HCT116 (cell line): ENCODE data around the gene PXDN.

Source experiments
- CTCF ChIP-seq, 3 experiments: fragments of 200-600 bp in 1 of 3; sonication (generic) in 1 of 3; IDR thresholded peaks in 2 of 3; conservative IDR thresholded peaks in 1 of 3; 2 replicates each; pipeline ENCODE4 v1.5.1; 2012 to 2017; ENCODE audit warnings: low read depth in 2 of 3, low read length in 2 of 3, antibody characterized with exemption in 1 of 3, borderline replicate concordance in 1 of 3, control low read depth in 1 of 3, mild to moderate bottlenecking in 1 of 3, mixed read lengths in 1 of 3, mixed run types in 1 of 3, moderate library complexity in 1 of 3; ENCODE audit not compliant: insufficient read depth in 1 of 3
- EZH2phosphoT487 ChIP-seq: fragments of 200-600 bp; IDR thresholded peaks from 2 replicates; pipeline ENCODE4 v1.6.1; 2018; ENCODE audit warnings: antibody characterized with exemption, borderline replicate concordance
- MAX ChIP-seq: IDR thresholded peaks from 2 replicates; pipeline ENCODE4 v1.6.1; 2012
- POLR2A ChIP-seq: IDR thresholded peaks from 2 replicates; pipeline ENCODE4 v1.7.0; 2011; ENCODE audit warnings: borderline replicate concordance; ENCODE audit not compliant: insufficient read depth, insufficient read length; ENCODE audit errors: extremely low read depth
- RAD21 ChIP-seq: IDR thresholded peaks from 2 replicates; pipeline ENCODE4 v1.6.1; 2012; ENCODE audit warnings: low read depth, mild to moderate bottlenecking
- SIN3A ChIP-seq: IDR thresholded peaks from 2 replicates; pipeline ENCODE4 v1.6.1; 2012; ENCODE audit warnings: low read depth
- SRF ChIP-seq: IDR thresholded peaks from 2 replicates; pipeline ENCODE4 v1.6.1; 2012; ENCODE audit warnings: low read depth
- YY1 ChIP-seq: IDR thresholded peaks from 2 replicates; pipeline ENCODE4 v1.6.1; 2011; ENCODE audit warnings: low read length, low read depth, moderate library complexity, mild to moderate bottlenecking; ENCODE audit not compliant: insufficient replicate concordance; ENCODE audit errors: extremely low read depth
- ZBTB33 ChIP-seq: IDR thresholded peaks from 2 replicates; pipeline ENCODE4 v1.6.1; 2011; ENCODE audit warnings: mild to moderate bottlenecking, low read length, moderate library complexity; ENCODE audit not compliant: insufficient replicate concordance; ENCODE audit errors: extremely low read depth

- no peak for TF ChIP-seq MAX
- TF ChIP-seq POLR2A, result no peak
- no peak for TF ChIP-seq CTCF (IDR thresholded peaks at IDR 0.05 in 2 of 3, conservative IDR thresholded peaks at IDR 0.05 in 1 of 3; ENCODE audit: borderline replicate concordance in 1 of 3, insufficient read depth in 1 of 3, low read depth in 2 of 3, low read length in 2 of 3)
- no peak for TF ChIP-seq SIN3A
- TF ChIP-seq SRF, result no peak
- TF ChIP-seq YY1, result no peak
- TF ChIP-seq ZBTB33, result no peak
- TF ChIP-seq EZH2phosphoT487, result no peak
- no peak for TF ChIP-seq RAD21
Observed at GRCh38 chr2:1741851-1742250, 2.5 kb downstream of the PXDN start.
